Prostate gland (tissue), 2 donors: ENCODE measurements around the gene FANCG. TPM values are rescaled to one million over a fixed set of nuclear protein-coding genes. Genes with fewer than 3 reads are reported as not detected.

Experiments used
- DNase-seq: peaks from one replicate; pipeline ENCODE4 v3.0.0-alpha.2; 2019; ENCODE audit warnings: low spot score
- H3K27ac ChIP-seq, 2 donors: fragments of 200-600 bp; sonication (generic); 2 replicates each; pipeline ENCODE4 v1.5.1; 2017 to 2019
- H3K27me3 ChIP-seq: fragments of 200-600 bp; sonication (generic); replicated peaks from 2 replicates; pipeline ENCODE4 v1.5.1; 2019; ENCODE audit not compliant: insufficient read depth
- H3K36me3 ChIP-seq, 2 donors: fragments of 200-600 bp; sonication (generic); 1 replicate in 1 of 2; 2 replicates in 1 of 2; pipeline versions ENCODE4 v1.5.1 to v1.8.1; 2017 to 2019
- H3K4me1 ChIP-seq: fragments of 200-600 bp; sonication (generic); replicated peaks from 2 replicates; pipeline ENCODE4 v1.5.1; 2019
- H3K4me3 ChIP-seq, 2 donors: fragments of 200-600 bp; sonication (generic); 2 replicates each; pipeline ENCODE4 v1.5.1; 2017 to 2019
- H3K9me3 ChIP-seq: fragments of 200-600 bp; sonication (generic); 2 replicates; pipeline ENCODE4 v1.5.1; 2017
- POLR2A ChIP-seq: fragments of 450-650 bp; IDR thresholded peaks from one replicate; pipeline ENCODE4 v1.6.1; 2016; ENCODE audit warnings: antibody characterized with exemption, mild to moderate bottlenecking
- POLR2AphosphoS5 ChIP-seq: sonication (generic); formaldehyde crosslinking; IDR thresholded peaks from one replicate; pipeline ENCODE4 v1.6.1; 2017; ENCODE audit warnings: antibody characterized with exemption
- WGBS: methylation state at CpG from one replicate; pipeline ENCODE4 v1.1.5; 2018; 5-methylcytosine and 5-hydroxymethylcytosine counted together
- intact Hi-C: fragments of 100-400 bp; cut with DNase I; formaldehyde crosslinking; loops from one replicate; pipeline ENCODE4 v1.14.2; 2022
- total RNA-seq, 2 donors: library from RNA; depleted of rRNA; stranded (reverse); fragments of >200 nt; gene quantifications; one replicate each; pipeline ENCODE4 v1.1.0, GENCODE V29; 2016
- TF ChIP-seq, protein P1 (sequence below), 4 experiments: fragments of 200-600 bp in 2 of 4; fragments of 450-650 bp in 2 of 4; sonication (generic) in 2 of 4; IDR thresholded peaks; 1 replicate in 3 of 4; 2 replicates in 1 of 4; pipeline ENCODE4 v1.5.1; 2016 to 2019; ENCODE audit warnings: antibody characterized with exemption in 4 of 4, mild to moderate bottlenecking in 2 of 4, moderate library complexity in 2 of 4

The FANCG gene
- total RNA-seq, 2 donors from 2014 or later = 12.9 to 16.8 TPM

GRCh38 chr9:35072461-35073278, 7.1 kb downstream of the FANCG start, which contains the start of gene VCP:
TSS of gene VCP (minus strand) at chr9:35072625. CDS start at chr9:35072353, 272 bp downstream.
- no peaks in the 10 kb centered on the region for H3K9me3 ChIP-seq
- H3K36me3 ChIP-seq = peaks cover 0 to 5% of the 10 kb centered on the region in 2 donors
- H3K4me3 ChIP-seq = peak within 1 kb of the TSS; percentile 96 to 97
- DNase-seq = peak; percentile 99
- WGBS = 5% methylated on average over 49 of the region's 54 CpGs
- peak within 1 kb of the TSS; percentile 97 to 99 for H3K27ac ChIP-seq
- H3K4me1 ChIP-seq = peaks cover 14% of the 10 kb centered on the region
- TF ChIP-seq POLR2AphosphoS5 (peak; percentile 93), POLR2A (peak; percentile 94)
- TF ChIP-seq, protein P1, sequence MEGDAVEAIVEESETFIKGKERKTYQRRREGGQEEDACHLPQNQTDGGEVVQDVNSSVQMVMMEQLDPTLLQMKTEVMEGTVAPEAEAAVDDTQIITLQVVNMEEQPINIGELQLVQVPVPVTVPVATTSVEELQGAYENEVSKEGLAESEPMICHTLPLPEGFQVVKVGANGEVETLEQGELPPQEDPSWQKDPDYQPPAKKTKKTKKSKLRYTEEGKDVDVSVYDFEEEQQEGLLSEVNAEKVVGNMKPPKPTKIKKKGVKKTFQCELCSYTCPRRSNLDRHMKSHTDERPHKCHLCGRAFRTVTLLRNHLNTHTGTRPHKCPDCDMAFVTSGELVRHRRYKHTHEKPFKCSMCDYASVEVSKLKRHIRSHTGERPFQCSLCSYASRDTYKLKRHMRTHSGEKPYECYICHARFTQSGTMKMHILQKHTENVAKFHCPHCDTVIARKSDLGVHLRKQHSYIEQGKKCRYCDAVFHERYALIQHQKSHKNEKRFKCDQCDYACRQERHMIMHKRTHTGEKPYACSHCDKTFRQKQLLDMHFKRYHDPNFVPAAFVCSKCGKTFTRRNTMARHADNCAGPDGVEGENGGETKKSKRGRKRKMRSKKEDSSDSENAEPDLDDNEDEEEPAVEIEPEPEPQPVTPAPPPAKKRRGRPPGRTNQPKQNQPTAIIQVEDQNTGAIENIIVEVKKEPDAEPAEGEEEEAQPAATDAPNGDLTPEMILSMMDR (IDR thresholded peaks at IDR 0.05) = no peak
- no peaks in the 10 kb centered on the region for H3K27me3 ChIP-seq
- intact Hi-C loops = loop anchor here (2.0 kb wide), 1 partner anchor 82 kb away; no protein-coding TSS in a partner anchor

GRCh38 chr9:35071814-35072460, 7.8 kb downstream of the FANCG start:
- intact Hi-C loops = loop anchor here (2.0 kb wide), 1 partner anchor 81 kb away; no protein-coding TSS in a partner anchor
- no peak for TF ChIP-seq POLR2AphosphoS5
- TF ChIP-seq POLR2A = peak; percentile 62
- TF ChIP-seq, protein P1 (IDR thresholded peaks at IDR 0.05) = peak in 3 of 4 experiments; percentile 21 to 49 (median 48)
- peak; percentile 78 for DNase-seq
- Histone ChIP-seq H3K4me3 (peak overlapping the region; percentile 96 to 97), H3K27me3 (no peaks in the 10 kb centered on the region), H3K36me3 (peaks cover 6 to 12% of the 10 kb centered on the region in 2 donors), H3K27ac (peak overlapping the region; percentile 97 to 99), H3K9me3 (no peaks in the 10 kb centered on the region), H3K4me1 (peaks cover 14% of the 10 kb centered on the region)
- under 1% methylated on average over 75 of the region's 79 CpGs for WGBS

DNA sequence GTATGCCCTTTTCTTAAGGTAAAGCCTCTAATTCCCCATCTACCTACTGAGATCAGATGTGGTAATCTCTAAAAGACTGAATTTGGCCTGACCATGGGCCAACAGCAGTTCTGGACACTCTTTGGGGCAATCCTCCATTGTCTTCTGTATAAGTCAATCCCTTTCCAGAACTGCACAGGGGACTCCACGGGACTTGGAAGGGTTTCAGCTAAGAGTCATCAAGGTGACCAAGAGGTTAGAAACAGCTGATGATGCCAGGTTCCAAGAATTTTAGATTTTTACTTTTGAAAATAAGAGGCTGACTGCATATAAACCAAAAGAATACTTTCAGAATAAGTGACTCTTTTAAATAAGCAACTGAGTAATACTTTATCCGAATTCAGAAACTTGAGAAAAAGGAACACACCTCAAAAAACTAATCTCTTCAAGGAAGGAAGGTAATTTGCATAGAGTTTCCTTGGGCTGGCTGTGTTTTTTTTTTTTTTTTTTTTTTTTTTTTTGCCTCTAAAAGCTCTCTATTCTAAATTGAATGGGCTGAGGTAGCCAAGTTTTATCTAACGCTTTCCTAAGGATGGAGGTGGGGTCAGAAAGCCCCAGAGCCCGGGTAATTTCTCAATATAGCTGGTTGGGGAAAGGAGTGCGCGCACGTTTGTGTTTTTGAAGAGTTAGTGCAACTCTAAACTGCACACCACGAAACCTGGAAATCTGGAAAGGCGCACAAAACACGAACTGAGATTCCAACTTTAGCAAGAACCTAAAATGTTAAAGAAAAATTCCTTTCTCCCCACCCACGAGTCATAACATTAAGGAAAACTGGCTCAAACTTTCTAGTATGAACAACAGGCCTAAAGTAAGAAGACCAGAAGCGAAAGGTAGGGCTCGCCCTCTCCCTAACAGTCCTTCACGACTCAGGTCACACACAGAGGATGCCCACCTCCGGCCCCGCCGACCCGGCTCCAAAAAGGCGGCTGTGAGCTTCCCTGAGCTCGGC, 8.6 kb downstream of the FANCG start:
- Histone ChIP-seq H3K4me1 (peaks cover 14% of the 10 kb centered on the region), H3K27me3 (no peaks in the 10 kb centered on the region), H3K36me3 (peaks cover 6 to 20% of the 10 kb centered on the region in 2 donors), H3K4me3 (peak overlapping the region; percentile 96 to 97), H3K9me3 (no peaks in the 10 kb centered on the region), H3K27ac (peak overlapping the region; percentile 97 to 99)
- DNase-seq = no peak
- under 1% methylated on average over 20 of the region's 20 CpGs for WGBS
- intact Hi-C loops = no loop called here
- TF ChIP-seq POLR2A (no peak), POLR2AphosphoS5 (no peak)
- TF ChIP-seq, protein P1 (IDR thresholded peaks at IDR 0.05) = no peak

DNA sequence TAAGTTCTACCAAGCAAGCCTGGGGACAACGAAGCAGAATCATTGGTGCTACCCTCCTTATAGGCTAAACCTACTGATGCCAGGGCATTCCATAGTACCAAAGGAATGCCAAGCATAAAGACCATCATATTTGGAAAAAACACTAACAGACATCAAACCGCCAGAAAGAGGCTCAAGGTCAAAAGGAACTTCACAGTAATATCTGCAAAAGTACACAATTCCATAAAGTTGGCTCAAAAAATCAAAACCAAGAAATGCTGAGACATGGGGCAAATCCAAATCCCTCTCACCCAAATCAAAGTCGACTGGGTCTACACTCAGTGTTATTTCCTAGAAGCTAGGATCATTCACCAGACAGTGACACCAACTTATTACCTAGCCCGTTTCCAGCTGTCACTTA, 10.7 kb downstream of the FANCG start:
- WGBS = 74% methylated on average over 4 of the region's 4 CpGs
- Histone ChIP-seq H3K4me3 (no peak overlapping the region), H3K27ac (no peak overlapping the region), H3K27me3 (no peaks in the 10 kb centered on the region), H3K9me3 (no peaks in the 10 kb centered on the region), H3K4me1 (peaks cover 14% of the 10 kb centered on the region), H3K36me3 (peaks cover 14 to 39% of the 10 kb centered on the region in 2 donors)
- DNase-seq = no peak
- intact Hi-C loops = no loop called here
- no peak for TF ChIP-seq POLR2A
- TF ChIP-seq, protein P1 (IDR thresholded peaks at IDR 0.05) = no peak
